HG03060 (cell line): ENCODE measurements around the gene DDX1.

Experiments used
- ATAC-seq: cut with Tn5 transposase; IDR thresholded peaks from one replicate; pipeline ENCODE4 v1.9.1; 2021; ENCODE audit warnings: low read depth, moderate number of reproducible peaks; ENCODE audit not compliant: unreplicated experiment

Gene DDX1

DNA sequence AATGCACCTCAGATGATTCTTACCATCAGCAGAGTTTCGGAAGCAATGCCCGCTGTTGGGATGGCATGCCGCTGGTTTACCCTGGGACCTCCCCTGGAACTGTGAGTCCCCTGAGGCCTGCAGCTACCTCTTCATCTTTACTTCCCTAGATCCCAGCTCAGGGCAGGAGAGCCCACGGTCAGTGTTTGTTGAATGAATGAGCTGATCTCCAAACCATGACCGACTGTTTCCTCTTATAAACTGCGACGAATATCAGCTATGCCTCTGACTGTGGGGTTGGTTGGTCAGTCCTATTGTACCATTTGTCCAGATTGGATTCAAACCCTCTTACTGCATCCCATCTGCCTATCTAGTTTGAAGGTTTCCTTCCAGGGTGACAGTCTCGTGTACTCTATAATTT, 64.4 kb downstream of the DDX1 start:
- no peak for ATAC-seq

- ATAC-seq = no peak
These were observed 66.1 kb downstream of the DDX1 start for GRCh38 chr2:15657759-15658158.

DNA sequence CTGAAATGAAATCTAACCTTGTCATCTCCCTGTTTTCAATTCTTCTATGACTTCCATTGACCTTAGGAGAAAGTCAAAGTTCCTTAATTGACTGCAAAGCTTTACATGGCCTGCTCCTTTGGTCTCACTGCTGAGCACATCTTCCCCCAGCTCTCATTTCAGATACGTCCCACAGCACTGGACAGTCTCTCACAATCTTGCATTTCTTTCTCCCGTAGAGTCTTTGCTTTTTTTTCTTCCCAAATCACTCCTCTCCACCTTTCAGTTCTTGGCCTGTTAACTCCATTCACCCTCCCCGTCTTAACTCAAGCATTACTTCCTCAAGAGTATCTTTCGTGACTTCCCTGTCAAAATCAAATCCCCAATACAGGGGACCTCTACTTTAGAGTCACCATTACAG, 67.2 kb downstream of the DDX1 start:
- no peak for ATAC-seq

DNA sequence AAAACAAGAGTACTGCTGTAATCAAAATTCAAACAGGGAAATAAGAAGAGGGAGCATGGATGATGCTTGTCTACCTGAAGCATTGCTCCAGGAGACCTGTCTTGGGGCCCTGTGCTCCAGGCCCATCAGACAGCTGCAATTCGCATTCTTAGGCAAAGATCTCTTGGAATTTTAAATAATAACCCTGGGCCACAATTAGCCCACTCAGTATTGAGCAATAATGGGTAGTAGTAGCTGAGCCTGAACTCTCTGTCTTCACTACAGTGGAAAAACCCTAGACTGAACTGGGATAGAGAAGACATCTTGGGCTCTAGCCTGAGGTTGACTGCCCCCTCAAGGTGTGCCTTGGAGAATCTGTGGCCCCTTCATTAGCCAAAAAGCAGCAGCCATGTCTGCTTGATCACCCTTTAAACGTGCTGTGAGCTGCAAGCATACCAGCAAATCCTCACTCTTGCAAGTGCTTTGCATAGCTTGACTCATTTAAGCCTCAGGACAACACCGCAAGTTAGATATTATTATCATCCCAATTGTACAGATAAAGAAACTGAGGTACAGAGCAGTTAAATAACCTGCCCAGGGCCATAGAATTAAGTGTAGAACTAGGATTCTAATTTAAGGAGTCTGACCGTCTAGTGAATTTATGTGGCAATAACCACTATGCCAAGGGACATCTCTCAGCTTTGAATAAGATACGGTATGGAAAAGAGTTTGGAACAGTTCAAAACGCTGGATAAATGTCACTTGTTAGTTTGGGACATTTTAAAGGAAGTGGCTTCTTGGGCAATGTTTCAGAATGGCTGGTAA, 69.0 kb downstream of the DDX1 start:
- no peak for ATAC-seq

GRCh38 chr2:15661295-15661569, 69.6 kb downstream of the DDX1 start:
- ATAC-seq = no peak

GRCh38 chr2:15662026-15662425, 70.4 kb downstream of the DDX1 start:
- ATAC-seq = no peak

GRCh38 chr2:15662579-15662978, 70.9 kb downstream of the DDX1 start:
- no peak for ATAC-seq

GRCh38 chr2:15663802-15664201, 72.1 kb downstream of the DDX1 start:
- ATAC-seq = no peak

DNA sequence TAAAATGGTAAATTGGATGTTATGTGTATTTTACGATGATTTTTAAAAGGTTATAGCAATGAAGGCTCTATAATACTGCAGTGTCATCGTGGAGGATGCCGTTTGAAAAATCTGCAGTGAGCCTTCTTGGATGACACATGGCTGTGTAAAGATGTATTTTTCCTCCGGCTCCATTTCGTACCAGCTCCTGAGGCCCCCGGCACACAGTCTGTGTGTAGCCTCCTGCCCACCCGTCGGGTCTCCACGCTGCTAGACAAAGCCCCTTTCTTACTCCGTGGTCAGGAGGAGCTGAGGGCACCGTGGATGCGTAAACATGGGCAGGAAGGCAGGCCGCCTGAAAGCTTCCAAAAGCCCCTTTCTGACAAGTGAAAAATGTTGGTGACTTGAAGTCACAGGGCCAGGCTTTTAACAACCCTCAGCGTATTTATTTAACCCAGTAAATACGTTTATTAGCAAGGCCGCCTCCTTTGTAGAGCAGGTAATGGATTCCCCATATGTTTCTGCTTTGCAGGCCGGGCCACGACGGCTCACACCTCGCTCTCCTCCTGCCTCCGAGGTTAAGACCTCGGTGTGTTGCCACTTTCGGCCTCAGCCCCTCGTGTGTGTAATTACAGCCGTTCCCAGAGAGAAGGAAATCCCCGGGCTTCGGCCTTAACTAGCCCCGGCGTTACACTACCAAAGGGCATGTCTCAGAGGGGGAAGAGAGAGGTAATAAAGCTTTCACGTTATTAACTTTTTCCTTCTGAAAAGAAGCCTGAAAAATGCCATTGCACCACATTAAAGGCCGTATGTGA, 72.8 kb downstream of the DDX1 start:
- ATAC-seq = no peak

DNA sequence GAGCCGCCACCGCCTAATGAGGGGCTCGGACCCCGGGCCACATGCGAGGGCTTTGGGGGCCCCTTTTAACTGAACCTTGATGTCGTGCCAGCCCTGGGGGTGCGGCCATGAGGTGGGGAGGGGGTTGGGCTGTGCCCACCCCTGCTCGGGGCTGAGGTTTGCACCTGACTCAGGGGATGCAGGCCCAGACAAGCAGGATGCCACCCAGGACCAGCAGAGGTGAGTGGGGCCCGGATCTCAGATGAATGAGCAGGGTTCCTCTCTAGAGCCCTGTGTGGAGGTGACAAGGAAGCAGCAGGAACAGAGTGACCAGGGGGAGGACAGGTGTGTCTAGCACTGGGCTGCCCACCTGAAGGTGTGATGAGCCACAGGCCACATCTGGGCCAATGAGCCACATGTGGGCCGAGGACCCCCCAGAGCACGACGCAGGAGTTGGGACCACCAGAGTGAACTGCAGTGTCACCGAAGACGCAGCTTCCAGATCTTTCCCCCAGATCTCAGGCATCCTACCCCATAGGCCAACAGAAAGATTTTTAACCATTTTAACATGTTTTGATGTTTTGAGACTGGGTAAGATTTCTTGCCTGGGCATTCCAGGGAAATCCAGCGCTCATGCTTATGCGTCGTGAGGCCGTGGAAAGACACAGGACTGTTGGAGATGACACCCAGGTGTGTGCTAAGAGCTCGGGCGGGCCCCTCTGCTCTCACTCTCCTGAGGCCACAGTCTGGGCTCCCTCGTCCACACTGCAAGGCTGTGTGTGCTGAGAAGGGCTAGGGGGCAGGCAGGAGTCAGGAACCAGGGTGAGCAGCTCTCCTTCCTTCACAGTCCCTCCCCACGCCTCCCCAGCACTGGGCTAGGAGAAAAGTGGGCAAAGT, 73.6 kb downstream of the DDX1 start:
- ATAC-seq = no peak

DNA sequence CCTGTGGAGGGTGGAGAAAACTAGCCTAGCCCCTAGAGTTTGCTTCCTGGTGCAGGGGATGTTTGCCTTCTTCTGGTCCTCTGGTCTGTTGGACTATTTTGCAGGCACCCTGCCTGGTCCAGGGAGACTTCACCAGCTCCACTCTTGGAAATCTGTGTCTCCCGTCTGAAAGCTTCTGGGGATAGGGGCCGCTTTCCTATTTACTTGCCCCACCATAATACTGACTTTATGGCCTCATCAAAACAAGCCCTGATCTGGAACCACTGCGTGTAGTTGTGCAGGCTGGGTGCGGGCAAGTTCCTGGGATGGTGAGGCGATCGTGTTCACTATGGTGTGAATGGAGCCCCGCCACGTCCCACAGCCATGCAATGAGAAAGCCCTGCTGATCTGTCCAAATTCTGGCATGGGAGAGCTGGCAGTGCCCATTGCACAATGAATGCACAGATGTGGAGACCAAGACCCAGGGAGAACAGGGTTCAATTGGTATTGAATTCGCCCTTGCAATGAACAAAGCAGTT, 74.3 kb downstream of the DDX1 start:
- no peak for ATAC-seq

DNA sequence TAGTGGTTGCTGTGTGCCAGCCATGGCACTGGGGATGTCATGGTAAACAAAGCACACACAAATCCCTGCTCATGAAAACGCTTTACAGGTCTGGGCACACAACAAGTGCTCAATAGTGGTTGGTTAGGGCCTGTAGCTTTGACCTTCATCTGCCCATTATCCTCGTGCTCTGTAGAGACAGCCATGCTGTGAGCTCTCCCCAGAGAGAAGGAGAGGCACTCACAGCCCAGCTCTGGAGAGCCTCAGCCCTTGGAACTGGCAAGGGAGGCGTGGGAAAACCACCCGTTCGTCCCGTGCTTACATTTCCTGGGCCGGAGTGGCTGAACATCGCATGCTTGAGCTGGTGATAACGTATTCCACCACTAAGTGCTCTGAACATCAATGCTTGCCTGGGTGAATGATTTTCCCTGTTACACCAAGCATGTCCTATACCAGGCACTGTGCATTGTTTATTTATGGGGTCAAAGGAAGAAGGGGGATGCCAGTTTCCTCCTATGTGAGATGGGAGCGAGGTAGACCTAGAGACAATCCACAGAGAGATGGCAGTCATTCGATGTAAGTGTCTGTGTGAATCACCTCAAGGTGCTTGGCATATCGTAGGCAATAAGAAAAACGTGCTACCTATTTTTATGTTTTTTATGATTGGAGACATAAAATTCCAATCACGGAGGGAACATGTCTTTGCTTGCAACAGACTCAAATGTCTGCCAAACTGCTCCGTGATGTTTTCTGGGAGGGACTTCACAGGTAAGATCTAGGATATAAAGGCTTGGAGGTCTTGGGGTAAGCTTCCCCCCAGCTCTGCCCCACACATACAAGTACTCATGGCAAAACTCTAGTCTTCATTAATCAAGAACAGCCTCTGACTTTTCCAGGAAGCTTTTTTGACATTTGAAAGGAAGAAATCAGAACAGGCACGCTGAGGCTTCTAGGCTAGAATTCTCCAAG, 75.5 kb downstream of the DDX1 start:
- ATAC-seq = no peak

- no peak for ATAC-seq
These were observed 76.3 kb downstream of the DDX1 start for GRCh38 chr2:15667809-15668556.

GRCh38 chr2:15668611-15669305, 77.1 kb downstream of the DDX1 start:
- ATAC-seq = no peak

DNA sequence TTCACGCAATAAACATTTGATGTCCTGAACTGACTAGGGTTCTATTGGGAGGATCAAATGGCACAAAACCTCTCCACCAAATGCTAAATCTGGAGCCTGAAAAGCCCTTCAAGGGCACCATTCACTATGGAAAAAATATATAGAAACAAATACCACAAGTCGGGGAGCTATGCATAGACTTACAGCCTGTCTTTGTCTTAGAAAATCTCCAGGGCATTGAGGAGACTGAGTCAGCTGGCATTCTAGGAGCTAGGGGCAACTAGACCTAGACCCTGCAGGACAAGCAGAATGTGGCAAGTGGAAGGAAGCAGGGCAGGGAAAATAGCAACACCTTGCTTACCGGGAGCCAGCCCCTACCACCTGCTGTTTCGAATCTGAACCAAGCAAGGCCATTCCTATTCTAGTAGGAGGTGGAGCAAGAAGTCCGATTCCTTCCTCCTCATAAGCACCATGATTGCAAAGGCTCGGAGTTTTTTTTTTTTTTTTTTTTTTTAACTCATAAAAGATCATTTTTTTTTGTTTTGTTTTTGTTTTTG, 77.8 kb downstream of the DDX1 start:
- ATAC-seq = no peak

GRCh38 chr2:15670469-15670868, 78.8 kb downstream of the DDX1 start:
- no peak for ATAC-seq

DNA sequence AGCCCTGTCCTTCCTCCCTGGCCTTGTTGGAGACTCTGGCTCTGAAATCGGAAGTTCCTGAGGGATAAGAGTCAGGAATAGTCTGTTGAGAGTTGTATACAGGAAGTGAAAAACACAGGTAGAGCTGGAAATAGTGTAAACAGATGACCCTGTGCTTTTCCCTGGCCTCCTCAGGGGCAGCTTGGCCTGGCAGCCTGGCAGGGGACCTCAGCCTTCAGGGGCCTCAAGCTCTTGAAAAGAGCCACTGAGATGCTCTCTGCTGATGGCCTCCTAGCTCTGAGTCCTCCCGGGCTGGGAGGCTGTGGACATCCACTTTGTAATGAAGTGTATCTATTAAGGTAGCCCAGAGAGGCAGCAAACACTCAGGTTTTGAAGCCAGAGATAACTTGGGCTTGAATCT, 79.3 kb downstream of the DDX1 start:
- ATAC-seq = no peak

DNA sequence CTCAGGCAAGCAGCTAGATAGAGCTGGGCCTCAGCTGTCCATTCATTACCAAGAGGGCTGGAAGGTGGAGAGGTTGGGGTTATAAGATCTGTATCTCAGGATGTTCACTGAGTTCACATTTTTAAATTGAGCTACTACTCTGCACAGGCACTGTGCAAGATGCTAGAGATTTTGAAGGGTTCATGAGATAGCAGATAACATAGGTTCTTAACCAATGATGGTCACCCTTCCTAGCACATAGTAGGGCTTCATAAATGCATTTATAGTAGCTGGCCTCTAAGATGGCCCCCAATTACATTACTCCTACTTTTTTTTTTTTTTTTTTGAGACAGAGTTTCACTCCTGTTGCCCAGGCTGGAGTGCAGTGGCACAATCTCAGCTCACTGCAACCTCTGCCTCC, 79.7 kb downstream of the DDX1 start:
- no peak for ATAC-seq
